GM18861 (cell line): ENCODE data around the gene USE1.
A peak's percentile ranks its signal among the peaks of the same experiment; 100 is the strongest.

Experiments used
- ATAC-seq: cut with Tn5 transposase; IDR thresholded peaks from one replicate; pipeline ENCODE4 v1.9.1; 2021; ENCODE audit not compliant: unreplicated experiment

USE1 gene

DNA sequence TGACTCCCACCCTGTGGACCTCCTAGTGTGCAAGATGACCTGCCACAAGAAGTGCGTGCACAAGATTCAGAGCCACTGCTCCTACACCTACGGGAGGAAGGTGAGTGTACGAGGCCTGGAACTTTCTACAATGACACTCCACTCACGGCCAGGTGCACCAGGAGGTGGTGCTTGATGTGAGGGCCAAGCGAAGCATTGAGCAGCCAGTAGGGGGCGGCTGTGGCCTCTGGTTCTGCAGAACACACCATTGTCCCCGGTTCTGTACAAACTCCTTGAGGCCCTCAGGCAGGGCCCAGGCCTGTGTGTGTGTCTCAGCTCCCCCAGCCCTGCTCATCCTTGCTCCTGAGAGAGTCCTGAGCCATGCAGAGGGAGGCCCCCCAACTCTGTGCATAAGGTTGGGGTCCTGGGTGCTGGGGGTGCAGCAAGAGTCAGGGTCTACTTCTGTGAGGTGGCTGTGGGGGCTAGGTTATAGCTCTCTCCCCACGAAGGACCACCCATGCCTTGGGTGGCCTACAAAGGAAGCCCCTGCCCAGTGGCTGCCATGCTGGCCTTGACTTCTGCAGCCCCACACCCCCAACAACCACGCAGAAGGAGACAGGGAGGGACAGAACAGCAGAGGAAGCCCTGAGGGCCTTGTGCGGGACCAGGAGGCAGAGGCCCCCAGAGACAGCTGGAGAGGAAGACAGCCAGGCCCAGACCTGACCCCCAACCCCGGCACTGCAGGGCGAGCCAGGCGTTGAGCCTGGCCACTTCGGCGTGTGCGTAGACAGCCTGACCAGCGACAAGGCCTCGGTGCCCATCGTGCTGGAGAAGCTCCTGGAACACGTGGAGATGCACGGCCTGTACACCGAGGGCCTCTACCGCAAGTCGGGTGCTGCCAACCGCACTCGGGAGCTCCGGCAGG, 9.7 kb upstream of the USE1 start:
- ATAC-seq, result no peak

GRCh38 chr19:17206736-17207581, 8.2 kb upstream of the USE1 start:
- no peak for ATAC-seq

GRCh38 chr19:17209126-17210036, 5.8 kb upstream of the USE1 start:
- ATAC-seq, result no peak

DNA sequence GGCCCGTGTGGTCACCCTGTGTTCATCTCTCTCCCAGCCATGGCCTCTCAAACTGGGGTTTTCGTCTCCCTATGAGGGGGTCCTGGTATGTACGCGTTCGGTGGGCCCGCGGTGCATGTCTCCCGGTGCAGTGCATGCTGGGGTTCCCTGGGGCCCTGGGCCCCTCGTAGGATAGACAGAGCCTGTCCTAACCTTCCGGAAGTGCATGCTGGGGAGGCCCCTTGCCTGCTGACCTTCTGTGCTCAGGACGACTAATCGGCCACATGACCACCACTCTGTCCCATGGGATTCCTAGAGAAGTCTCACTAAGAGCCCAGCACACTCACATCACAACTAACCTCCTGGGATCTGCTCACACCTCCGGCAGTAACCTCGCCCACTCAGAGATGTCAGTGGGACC, 4.9 kb upstream of the USE1 start:
- ATAC-seq, result no peak

DNA sequence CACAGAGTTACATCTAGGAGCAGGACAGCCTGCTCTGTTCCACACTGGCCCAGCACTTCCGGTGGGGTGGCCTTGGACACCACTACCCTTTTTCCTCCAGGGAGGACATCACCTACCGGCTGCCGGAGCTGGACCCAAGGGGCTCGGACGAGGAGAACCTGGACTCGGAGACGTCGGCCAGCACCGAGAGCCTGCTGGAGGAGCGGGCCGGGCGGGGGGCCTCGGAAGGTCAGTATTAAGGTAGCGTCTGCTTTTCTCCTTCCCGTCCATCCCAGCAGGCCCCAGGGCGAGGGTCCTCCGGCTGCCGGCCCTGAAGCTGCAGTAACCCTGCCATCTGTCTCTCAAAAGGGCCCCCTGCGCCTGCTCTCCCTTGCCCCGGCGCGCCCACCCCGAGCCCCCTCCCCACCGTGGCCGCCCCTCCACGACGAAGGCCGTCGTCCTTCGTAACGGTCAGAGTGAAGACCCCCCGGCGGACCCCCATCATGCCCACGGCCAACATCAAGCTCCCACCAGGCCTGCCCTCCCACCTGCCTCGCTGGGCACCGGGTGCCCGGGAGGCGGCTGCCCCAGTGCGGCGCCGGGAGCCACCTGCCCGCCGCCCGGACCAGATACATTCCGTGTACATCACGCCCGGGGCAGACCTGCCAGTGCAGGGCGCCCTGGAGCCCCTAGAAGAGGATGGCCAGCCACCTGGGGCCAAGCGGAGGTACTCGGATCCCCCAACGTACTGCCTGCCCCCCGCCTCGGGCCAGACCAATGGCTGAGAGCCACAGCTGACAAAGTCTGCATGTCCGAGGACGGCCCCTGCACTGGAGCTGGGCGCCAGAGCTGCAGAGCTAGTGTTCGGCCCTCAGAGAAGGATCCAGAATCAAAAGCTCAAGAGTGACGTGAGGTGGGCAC, 3.4 kb upstream of the USE1 start:
- ATAC-seq, result no peak

DNA sequence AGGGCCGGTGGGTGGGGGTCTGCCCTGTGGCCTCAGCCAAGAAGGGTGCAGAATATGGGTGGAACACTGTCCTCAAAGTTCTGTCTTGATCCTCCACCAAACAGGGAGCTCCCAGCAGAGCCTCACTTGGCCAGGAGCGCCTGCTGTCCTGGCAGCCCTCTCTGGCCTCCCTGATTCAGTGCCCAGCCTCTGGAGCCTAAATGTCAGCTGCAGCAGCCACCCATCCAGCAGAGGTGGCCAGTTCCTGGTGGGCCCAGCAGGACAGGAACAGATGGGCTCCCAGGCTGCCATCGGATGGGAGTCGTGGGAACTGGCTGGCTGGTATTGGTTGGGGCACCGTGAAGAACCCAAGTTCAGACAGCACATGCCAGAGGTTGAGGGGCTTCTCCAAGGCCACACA, 1.8 kb upstream of the USE1 start:
- ATAC-seq, result no peak

DNA sequence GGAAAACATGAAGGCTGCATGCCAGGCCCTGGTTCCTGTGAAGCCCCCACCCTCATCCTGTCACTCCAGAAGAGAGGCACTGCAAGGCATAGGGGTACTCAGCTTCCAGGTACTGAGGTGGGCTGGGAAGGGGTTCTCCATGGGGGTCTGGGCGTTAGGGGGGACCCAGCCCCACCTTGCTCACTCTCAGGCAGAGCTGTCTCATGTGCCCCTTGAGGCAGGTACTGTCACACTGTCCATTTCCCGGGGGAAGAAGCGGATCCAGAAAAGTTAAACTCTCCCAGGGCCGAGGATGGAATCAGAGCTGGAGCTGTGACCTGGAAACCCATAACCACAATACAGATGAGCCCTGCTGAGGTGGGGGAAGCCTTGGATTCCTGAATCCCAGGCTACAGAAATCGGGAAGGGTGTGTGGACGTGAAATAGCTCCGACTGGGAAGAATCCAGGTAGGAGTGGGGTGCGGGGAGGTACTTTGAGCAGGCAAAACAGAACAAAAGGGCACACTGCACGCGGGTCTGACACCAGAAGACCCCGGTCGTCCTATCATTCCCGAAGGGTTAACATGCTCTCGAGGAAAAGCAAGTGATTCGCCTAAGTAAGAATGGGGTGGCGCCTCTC, 540 bp upstream of the USE1 start:
- no peak for ATAC-seq

- ATAC-seq, result no peak
Measured at GRCh38 chr19:17216058-17216670, 1.0 kb downstream of the USE1 start.

- no peak for ATAC-seq
Measured at GRCh38 chr19:17219286-17219685, 4.1 kb downstream of the USE1 start.

DNA sequence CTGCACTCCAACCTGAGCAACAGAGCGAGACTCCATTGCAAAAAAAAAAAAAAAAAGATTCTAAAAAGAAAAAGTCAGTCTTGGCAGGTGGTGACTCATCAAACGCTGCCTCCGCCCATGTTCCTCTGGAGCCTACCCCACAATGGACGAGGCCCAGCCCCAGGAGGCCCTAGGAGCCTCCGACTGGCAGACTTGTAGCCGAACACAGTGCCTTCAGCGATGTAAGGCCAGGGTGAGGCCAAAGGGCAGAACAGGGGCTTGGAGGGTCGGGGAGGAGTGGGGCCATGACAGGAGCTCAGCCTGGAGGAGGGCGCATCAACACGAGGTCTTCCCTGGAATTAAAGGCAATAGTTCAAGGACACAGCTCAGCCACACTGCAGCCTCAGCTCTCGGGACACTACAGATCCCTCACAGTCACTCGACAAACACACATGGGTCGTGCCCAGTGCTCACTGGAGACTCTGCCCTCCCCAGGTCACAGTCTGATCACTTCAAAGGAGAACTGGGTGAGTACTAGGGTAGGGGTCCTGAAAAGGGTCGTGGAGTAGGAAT, 5.1 kb downstream of the USE1 start:
- no peak for ATAC-seq

DNA sequence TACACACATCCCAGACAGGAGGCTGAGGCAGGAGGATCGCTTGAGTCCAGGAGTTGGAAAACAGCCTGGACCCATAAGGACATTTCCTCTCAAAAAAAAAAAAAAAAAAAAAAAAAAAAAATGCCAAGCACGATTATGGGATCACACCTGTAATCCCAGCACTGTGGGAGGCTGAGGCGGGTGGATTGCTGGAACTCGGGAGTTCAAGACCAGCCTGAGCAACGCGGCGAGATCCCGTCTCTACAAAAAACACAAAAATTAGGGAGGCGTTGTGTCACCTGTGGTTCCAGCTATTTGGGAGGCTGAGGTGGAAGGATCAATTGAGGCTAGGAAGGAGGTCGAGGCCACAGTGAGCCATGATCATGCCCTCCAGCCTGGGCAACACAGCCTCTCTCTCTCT, 9.9 kb downstream of the USE1 start:
- no peak for ATAC-seq

DNA sequence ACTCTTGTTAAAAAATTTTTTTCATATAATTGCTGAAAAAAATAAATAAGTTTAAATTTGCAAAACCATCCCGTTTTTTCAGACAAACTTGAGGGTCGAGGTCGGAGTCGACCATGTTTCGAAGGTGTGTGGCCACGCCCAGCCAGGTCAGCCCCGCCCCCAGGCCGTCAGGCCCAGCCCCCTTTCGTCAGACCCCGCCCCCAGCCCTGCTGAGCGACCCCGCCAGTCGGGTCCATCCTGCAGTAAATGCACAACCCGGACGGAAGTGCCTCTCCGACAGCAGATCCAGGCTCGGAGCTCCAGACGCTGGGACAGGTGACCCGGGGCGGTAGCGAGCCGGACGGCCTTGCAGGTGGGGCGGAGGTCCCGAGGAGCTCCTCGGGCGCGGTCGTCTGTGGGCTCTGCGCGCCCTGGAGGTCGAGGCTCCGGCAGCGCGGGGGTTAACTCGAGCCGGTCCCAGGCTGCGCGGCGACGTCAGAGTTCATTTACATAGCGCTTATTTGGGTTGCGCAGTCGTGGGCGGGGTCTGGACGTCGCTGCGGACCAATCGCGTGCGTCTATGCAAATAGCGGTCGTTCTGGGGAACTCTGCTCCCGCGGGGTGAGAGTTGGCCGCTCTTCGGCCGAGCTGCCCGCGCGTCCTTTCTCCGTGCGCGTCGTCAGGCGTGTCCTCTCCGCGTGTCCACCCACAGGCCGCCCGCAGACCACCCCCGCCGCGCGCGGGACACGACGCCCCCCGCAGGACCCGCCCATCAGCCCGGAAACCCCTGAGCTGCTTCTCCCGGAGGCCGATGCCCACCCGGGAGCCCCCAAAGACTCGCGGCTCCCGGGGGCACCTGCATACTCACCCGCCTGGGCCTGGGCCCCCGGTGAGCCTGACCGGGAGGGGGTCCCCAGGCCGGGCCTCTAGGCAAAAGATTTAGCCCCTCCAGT, 11.1 kb downstream of the USE1 start, which contains the start of gene OCEL1:
OCEL1 (plus strand) TSS at position 225 of the 932 bp plus-strand sequence; CDS start at position 247, 22 bp downstream.
- peak; percentile 85 for ATAC-seq

DNA sequence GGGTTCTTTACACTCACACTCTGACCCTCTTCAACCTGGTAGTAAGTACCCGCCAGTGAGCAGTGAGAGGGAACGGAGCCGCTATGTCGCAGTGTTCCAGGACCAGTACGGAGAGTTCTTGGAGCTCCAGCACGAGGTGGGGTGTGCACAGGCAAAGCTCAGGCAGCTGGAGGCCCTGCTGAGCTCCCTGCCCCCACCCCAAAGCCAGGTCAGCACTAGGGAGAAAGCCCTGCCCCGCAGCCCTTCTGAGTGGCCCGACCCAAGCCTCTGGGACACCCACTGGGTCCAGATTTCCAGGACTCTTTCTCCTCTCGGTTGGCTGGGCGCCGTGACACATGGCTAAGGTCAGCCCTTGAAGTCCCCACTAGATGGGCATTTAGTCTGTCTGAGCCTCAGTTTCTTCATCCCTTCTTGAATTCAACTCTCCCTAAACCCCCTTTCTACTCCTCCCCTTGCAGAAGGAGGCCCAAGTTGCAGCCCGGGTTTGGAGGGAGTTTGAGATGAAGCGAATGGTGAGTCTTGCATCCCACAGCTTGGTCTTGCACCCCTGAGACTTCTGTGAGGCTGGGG, 12.7 kb downstream of the USE1 start:
- no peak for ATAC-seq

GRCh38 chr19:17229890-17230289, 14.7 kb downstream of the USE1 start:
- ATAC-seq, result no peak

GRCh38 chr19:17232258-17232657, 17.1 kb downstream of the USE1 start:
- no peak for ATAC-seq

GRCh38 chr19:17234911-17235299, 19.7 kb downstream of the USE1 start:
- ATAC-seq, result no peak

DNA sequence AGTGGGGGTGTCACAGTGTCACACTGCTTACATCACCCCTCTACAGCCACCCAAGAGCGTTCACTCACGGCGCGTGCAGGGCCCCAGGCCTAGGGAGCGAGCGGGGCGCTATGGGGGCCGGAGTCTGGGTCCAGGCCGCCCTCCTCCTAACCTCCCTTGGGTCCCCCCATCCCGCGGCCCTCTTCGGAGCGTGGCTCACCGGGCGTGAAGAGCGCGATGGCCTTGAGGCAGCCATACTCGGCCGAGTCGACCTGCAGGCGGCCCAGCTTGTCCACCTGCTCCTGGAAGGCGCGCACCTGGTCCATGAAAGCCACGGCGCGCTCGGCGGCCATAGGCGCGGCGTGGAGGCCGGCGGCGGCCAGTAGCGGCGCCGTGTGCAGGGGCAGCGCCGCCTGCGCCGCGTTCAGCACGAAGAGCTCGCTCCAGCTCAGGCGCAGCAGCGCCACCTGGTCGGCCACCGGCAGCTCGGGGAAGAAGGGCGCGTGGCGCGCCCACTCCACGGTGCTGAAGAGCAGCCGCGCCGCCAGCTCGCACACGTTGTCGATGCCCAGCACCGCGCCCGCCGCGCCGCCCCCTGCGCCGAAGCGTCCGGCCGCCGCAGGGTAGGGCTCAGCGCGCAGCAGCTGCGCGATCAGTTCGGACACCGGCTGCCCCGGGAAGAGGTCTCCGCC, 20.3 kb downstream of the USE1 start:
- peak; percentile 67 for ATAC-seq
